HFF-Myc (cell line): ENCODE data around the gene TRABD.

Source experiments
- DNase-seq: peaks from one replicate; pipeline ENCODE4 v3.0.0-alpha.2; 2011; ENCODE audit warnings: low read depth; ENCODE audit errors: extremely low read depth
- H3K4me3 ChIP-seq: replicated peaks from 2 replicates; pipeline ENCODE4 v1.5.1; 2011; ENCODE audit warnings: low read depth, mild to moderate bottlenecking, control low read depth, low read length
- TF ChIP-seq, protein P1 (sequence below): IDR thresholded peaks from 2 replicates; pipeline ENCODE4 v1.5.1; 2012; ENCODE audit warnings: mild to moderate bottlenecking, low read depth, low read length, control low read depth; ENCODE audit errors: missing control alignments

The TRABD gene

DNA sequence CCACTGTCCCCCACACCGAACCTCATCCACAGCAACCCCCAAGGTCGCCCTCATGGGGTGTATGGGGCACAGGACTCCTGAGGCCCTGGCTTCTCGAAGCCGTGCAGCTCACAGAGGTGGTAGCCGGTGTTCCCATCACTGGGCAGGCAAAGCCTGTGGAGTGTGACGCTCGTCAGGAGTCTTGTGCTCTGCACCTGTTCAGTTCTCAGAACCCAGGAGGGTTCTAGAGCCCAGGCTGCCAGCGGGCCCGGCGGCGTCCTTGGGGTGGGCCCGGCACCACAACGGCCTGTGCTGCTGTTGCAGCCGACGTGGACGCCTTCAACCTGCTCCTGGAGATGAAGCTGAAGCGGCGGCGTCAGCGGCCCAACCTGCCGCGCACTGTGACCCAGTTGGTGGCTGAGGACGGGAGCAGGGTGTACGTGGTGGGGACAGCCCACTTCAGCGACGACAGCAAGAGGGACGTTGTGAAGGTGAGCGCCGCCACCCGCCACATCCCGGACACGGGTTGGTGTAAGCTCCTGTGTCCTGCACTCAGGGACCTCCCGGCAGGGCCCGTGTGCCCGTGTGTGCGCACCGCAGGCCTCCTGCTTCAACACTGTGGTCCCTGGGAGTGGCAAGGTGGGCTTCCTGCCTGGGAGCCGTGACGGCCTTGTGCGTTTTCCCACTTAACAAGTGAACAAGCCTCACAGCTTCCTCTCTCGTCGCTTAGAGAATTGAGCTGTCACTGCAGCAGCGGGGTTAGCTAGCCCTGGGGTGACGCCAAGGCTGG lies 8.5 kb downstream of the TRABD start:
- TF ChIP-seq, protein P1, sequence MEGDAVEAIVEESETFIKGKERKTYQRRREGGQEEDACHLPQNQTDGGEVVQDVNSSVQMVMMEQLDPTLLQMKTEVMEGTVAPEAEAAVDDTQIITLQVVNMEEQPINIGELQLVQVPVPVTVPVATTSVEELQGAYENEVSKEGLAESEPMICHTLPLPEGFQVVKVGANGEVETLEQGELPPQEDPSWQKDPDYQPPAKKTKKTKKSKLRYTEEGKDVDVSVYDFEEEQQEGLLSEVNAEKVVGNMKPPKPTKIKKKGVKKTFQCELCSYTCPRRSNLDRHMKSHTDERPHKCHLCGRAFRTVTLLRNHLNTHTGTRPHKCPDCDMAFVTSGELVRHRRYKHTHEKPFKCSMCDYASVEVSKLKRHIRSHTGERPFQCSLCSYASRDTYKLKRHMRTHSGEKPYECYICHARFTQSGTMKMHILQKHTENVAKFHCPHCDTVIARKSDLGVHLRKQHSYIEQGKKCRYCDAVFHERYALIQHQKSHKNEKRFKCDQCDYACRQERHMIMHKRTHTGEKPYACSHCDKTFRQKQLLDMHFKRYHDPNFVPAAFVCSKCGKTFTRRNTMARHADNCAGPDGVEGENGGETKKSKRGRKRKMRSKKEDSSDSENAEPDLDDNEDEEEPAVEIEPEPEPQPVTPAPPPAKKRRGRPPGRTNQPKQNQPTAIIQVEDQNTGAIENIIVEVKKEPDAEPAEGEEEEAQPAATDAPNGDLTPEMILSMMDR, result no peak
- no peak overlapping the region for H3K4me3 ChIP-seq
- DNase-seq, result no peak

DNA sequence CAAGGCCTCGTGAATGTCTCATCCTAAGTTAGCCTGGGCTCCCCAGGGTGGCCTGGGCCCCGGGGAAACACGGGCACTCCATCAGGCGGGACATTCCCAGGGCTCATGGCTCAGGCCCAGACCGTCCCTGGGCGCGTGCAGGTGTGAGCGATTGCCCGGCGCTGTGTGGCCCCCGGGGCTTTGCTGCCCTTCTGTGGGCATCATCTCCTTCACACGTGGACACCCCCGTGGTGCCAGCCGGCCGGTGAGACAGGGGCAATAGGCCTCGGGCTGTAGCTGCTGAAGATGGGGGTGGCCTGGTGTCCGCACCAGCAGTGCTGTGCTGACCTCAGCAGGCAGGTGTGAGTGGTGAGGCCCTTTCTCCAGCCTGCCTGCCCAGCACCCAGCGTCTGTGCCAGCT lies 10.5 kb downstream of the TRABD start:
- no peak for DNase-seq
- TF ChIP-seq, protein P1, result no peak
- H3K4me3 ChIP-seq, result no peak overlapping the region

DNA sequence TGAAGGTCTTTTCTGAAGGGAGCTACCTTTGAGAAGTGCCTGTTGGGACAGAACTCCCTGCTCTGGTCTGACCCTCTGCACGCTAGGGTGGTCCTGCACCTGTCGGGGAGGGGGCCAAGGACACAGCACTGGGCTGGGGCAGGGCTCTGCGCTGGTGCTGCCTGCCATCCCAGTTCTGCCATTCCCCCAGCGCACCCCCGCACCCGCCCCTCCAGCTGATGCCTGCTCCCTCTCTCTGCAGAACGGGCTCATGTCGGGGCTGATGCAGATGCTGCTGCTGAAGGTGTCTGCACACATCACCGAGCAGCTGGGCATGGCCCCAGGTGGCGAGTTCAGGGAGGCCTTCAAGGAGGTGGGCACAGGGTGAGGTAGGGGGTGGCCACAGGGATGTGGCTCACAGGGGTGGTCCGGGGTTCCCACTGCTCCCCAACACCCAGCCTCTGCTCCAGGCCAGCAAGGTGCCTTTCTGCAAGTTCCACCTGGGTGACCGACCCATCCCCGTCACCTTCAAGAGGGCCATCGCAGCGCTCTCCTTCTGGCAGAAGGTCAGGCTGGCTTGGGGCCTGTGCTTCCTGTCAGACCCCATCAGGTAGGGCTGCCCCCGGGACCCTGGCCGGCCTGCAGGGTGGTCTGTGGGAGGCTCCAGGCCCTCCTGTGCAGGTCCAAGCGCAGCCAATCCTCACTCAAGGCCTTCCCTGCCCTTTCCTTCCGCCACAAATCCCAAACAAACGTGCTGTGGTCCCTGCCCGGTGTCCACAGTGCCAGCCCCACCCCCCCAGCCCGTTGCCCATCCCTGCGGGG lies 11.5 kb downstream of the TRABD start:
- no peak for DNase-seq
- no peak overlapping the region for H3K4me3 ChIP-seq
- TF ChIP-seq, protein P1, result no peak

DNA sequence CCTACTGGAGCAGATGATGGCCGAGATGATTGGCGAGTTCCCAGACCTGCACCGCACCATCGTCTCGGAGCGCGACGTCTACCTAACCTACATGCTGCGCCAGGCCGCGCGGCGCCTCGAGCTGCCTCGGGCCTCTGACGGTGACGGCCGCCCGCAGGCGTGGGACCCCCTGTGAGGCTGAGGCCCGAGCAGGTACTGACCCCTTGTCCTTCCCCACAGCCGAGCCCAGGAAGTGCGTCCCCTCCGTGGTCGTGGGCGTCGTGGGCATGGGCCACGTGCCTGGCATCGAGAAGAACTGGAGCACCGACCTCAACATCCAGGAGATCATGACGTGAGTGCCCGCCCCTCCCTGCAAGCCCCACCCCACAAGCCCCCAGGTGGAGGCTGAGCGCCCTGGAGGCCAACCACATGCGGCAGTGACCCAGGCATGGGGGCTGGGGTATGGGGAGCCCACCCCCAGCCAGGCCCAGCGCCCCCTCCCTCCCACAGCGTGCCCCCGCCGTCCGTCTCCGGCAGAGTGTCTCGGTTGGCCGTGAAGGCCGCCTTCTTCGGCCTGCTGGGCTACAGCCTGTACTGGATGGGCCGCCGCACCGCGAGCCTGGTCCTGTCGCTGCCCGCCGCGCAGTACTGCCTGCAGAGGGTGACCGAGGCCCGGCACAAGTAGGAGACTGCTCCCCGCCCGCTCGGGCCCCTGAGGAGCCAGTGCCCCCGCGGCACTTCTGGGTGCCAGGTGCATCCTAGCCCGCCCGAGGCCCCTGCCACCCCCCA lies 12.3 kb downstream of the TRABD start:
- TF ChIP-seq, protein P1, result no peak
- H3K4me3 ChIP-seq, result no peak overlapping the region
- DNase-seq, result no peak

DNA sequence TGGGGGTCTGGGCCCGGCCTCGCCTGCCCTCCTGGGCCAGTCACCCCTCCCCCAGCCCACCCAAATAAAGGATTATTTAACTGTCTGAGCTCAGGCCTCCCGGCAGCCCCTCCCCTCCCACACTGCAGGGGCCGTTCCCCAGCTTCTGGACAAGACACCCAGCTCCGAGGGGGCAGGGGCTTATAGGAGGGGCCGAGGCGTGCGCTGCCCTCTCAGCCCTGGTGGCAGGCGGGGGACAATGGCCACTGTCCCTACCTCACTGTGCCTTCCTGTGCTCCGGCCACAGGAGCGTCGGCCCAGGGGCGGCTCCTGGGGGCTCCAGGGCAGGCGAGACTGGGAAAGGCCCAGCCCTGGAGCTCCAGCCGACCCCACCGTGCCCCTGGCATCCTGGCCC lies 12.9 kb downstream of the TRABD start:
- no peak for DNase-seq
- H3K4me3 ChIP-seq, result no peak overlapping the region
- TF ChIP-seq, protein P1, result no peak

DNA sequence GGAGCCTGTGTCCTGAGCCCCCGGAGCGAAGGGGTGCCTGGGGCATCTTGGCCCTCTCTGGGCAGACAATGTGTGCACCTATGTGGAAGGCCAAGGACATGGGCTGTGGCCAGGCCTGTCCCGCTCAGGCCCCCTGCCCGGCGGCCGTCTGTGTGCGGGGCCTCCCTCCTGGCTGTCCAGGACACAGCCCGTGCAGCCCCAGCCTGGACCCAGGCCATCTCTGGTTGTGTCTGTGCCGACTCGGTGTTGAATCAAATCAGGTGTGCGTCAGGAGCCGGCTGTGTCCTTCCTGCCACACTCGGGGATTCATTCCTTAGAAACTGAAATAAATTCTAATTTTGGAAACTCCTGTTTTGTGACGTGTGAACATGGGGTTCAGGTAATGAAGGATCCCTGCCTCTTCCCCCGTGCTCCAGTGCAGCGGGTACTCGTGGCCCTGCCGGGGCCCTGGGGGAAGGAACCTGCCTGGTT lies 13.6 kb downstream of the TRABD start:
- TF ChIP-seq, protein P1, result no peak
- no peak for DNase-seq
- H3K4me3 ChIP-seq, result no peak overlapping the region
